K562 (cell line): ENCODE data around the gene COL4A1.

Source experiments
- CC2D1A ChIP-seq: fragments of 450-650 bp; IDR thresholded peaks from 2 replicates; pipeline ENCODE4 v1.6.1; 2017; ENCODE audit warnings: mild to moderate bottlenecking
- CTCF ChIP-seq, 3 experiments: IDR thresholded peaks in 2 of 3; conservative IDR thresholded peaks in 1 of 3; 2 replicates each; pipeline ENCODE4 v1.5.1; 2011 to 2012; ENCODE audit warnings: low read length in 3 of 3, mild to moderate bottlenecking in 3 of 3, control low read depth in 2 of 3, improper control_type of control experiment in 1 of 3, inconsistent platforms in 1 of 3, low read depth in 1 of 3, mixed read lengths in 1 of 3, moderate library complexity in 1 of 3; ENCODE audit not compliant: insufficient read depth in 2 of 3
- EP300 ChIP-seq: IDR thresholded peaks from 2 replicates; pipeline ENCODE4 v1.6.1; 2012; ENCODE audit warnings: low read length, improper control_type of control experiment
- EZH2 ChIP-seq: IDR thresholded peaks from 2 replicates; pipeline ENCODE4 v1.6.1; 2012; ENCODE audit warnings: low read depth, mild to moderate bottlenecking, inconsistent platforms, low read length, borderline replicate concordance
- HDAC6 ChIP-seq: IDR thresholded peaks from 2 replicates; pipeline ENCODE4 v1.6.1; 2012; ENCODE audit warnings: low read depth, mild to moderate bottlenecking, control low read depth, inconsistent platforms, low read length, moderate library complexity
- HNRNPH1 ChIP-seq: fragments of 200-400 bp; formaldehyde crosslinking; optimal IDR thresholded peaks from 2 replicates; pipeline ENCODE3; 2017; ENCODE audit warnings: low read depth, mild to moderate bottlenecking, low read length, moderate library complexity
- KLF16 ChIP-seq: IDR thresholded peaks from 2 replicates; pipeline ENCODE4 v1.6.1; 2016; ENCODE audit warnings: antibody characterized with exemption
- PATZ1 ChIP-seq: fragments of 250-450 bp; sonication (Bioruptor Pico); IDR thresholded peaks from 2 replicates; pipeline ENCODE4 v1.5.0; 2020; ENCODE audit warnings: mild to moderate bottlenecking, borderline replicate concordance
- RBM14 ChIP-seq: fragments of 200-400 bp; formaldehyde crosslinking; IDR thresholded peaks from 2 replicates; pipeline ENCODE4 v1.6.1; 2018; ENCODE audit warnings: low read depth, mild to moderate bottlenecking, low read length, moderate library complexity, borderline replicate concordance; ENCODE audit not compliant: insufficient read depth
- RBM22 ChIP-seq: fragments of 200-400 bp; formaldehyde crosslinking; IDR thresholded peaks from 2 replicates; pipeline ENCODE4 v1.6.1; 2018; ENCODE audit warnings: low read length, low read depth; ENCODE audit not compliant: poor library complexity, severe bottlenecking
- SMC3 ChIP-seq: conservative IDR thresholded peaks from 2 replicates; pipeline ENCODE4 v1.6.1; 2011; ENCODE audit warnings: low read depth, low read length, improper control_type of control experiment; ENCODE audit not compliant: insufficient read depth
- ZBTB1 ChIP-seq: sonication (generic); formaldehyde crosslinking; IDR thresholded peaks from 2 replicates; pipeline ENCODE4 v1.8.1; 2023; ENCODE audit warnings: missing genetic modification reagents, low read depth, mild to moderate bottlenecking, borderline replicate concordance
- ZBTB9 ChIP-seq: fragments of 450-650 bp; formaldehyde crosslinking; IDR thresholded peaks from 2 replicates; pipeline ENCODE4 v1.4.0; 2020; ENCODE audit warnings: mild to moderate bottlenecking, moderate library complexity
- TF ChIP-seq, protein P1 (sequence below): fragments of 150-350 bp; IDR thresholded peaks from 2 replicates; pipeline ENCODE4 v1.6.1; 2014; ENCODE audit warnings: low read depth, mild to moderate bottlenecking, low read length, borderline replicate concordance

GRCh38 chr13:110340812-110341444 lies 34.0 kb upstream of the COL4A1 start:
- TF ChIP-seq KLF16 = no peak
- no peak for TF ChIP-seq RBM14
- TF ChIP-seq ZBTB9 (CRISPR knock-in tag) = no peak
- no peak for TF ChIP-seq RBM22
- TF ChIP-seq CTCF (IDR thresholded peaks at IDR 0.05 in 2 of 3, conservative IDR thresholded peaks at IDR 0.05 in 1 of 3; ENCODE audit: insufficient read depth in 2 of 3, low read depth in 1 of 3, low read length in 3 of 3) = no peak
- TF ChIP-seq SMC3 = no peak
- no peak for TF ChIP-seq HNRNPH1
- no peak for TF ChIP-seq EZH2
- no peak for TF ChIP-seq HDAC6
- TF ChIP-seq CC2D1A = no peak
- no peak for TF ChIP-seq ZBTB1 (CRISPR knock-in tag)
- no peak for TF ChIP-seq EP300
- no peak for TF ChIP-seq PATZ1 (CRISPR knock-in tag)
- TF ChIP-seq, protein P1, sequence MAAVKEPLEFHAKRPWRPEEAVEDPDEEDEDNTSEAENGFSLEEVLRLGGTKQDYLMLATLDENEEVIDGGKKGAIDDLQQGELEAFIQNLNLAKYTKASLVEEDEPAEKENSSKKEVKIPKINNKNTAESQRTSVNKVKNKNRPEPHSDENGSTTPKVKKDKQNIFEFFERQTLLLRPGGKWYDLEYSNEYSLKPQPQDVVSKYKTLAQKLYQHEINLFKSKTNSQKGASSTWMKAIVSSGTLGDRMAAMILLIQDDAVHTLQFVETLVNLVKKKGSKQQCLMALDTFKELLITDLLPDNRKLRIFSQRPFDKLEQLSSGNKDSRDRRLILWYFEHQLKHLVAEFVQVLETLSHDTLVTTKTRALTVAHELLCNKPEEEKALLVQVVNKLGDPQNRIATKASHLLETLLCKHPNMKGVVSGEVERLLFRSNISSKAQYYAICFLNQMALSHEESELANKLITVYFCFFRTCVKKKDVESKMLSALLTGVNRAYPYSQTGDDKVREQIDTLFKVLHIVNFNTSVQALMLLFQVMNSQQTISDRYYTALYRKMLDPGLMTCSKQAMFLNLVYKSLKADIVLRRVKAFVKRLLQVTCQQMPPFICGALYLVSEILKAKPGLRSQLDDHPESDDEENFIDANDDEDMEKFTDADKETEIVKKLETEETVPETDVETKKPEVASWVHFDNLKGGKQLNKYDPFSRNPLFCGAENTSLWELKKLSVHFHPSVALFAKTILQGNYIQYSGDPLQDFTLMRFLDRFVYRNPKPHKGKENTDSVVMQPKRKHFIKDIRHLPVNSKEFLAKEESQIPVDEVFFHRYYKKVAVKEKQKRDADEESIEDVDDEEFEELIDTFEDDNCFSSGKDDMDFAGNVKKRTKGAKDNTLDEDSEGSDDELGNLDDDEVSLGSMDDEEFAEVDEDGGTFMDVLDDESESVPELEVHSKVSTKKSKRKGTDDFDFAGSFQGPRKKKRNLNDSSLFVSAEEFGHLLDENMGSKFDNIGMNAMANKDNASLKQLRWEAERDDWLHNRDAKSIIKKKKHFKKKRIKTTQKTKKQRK = no peak
